NCI-H128 (cell line): Measurements from ENCODE around the gene SYP.

ENCODE experiments used
- DNase-seq: peaks from one replicate; lab custom pipeline; 2025; ENCODE audit not compliant: unreplicated experiment; lab: John Stamatoyannopoulos, UW

SYP gene

DNA sequence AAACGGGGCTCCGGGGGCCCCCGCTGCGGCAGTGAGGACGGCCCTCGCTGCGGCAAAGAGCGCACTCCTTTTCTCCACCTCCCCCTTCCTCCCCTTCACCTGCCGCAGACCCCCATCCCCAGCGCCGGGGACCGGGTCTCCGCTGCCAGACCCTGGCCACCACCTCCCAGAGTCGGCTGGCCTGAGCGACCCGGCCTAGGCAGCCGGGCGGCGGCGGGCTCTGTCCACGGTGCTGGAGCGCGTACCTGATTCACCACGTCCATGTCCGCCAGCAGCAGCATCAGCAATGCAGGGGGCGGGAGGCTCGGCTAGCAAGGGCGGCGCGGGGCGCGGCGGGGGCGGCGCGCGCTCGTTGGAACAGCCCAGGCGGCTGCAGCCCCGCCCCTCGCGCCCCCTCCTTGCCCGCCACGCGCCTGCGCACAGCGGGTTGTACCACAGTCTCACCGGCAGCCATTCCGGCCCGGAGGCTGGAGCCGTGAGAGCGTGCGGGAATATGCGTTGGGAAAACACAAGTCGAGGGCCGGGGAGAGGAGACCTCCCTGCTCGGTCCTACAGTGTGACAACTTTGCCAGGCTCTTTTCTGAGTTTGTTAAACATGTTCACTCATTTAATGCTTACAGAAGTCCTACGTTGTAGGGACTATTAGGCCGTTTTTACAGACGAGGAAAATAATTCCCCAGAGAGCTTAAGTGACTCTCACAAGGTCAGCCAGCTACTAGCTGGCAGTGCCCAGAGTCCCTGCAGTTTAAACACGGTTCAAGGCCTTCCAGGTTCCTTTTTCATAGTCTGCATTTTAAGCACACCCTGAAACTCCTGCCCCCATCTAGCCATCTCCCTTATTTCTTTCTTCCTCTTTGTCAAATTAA lies at the start of gene SYP:
Gene SYP (minus strand): TSS at position 288 of the 866 bp plus-strand sequence. CDS start 7 bp downstream, at position 281.
- peak; percentile 70 for DNase-seq

DNA sequence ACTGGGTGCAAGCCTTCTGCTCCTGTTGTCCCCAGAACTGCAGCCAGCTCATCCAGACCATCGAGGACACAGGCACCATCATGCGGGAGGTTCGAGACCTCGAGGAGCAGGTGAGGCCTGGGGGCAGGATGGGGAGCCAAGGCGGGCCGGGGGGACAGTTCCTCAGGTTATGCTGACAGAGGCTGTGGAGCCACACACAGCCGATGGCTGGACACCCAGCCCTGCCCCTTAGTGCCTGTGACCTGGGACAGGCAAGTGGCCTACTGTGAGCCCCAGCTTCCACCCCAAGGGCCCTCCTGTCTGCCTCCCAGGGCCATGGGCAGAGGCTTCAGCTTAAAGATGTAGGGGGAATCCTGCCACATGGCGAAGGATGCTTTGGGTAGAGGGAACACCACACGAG lies 49.6 kb upstream of the SYP start:
- DNase-seq = no peak

DNA sequence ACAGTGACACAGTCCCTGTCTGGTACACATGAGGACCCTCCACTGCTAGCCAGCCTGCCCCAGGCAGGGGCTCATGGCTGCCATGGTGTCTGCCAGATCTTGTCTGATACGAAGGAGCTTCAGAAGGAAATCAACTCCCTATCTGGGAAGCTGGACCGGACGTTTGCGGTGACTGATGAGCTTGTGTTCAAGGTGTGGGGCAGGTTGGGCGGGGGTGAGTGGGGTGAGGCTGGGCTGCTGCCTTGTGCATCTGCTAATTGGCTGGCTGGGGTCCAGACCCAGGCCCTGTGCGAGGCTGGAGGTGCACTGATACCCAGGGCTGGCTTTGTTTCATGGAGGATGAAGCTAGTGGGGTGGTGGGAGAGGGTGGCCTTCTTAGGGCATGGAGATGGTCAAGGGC lies 49.1 kb upstream of the SYP start:
- no peak for DNase-seq

DNA sequence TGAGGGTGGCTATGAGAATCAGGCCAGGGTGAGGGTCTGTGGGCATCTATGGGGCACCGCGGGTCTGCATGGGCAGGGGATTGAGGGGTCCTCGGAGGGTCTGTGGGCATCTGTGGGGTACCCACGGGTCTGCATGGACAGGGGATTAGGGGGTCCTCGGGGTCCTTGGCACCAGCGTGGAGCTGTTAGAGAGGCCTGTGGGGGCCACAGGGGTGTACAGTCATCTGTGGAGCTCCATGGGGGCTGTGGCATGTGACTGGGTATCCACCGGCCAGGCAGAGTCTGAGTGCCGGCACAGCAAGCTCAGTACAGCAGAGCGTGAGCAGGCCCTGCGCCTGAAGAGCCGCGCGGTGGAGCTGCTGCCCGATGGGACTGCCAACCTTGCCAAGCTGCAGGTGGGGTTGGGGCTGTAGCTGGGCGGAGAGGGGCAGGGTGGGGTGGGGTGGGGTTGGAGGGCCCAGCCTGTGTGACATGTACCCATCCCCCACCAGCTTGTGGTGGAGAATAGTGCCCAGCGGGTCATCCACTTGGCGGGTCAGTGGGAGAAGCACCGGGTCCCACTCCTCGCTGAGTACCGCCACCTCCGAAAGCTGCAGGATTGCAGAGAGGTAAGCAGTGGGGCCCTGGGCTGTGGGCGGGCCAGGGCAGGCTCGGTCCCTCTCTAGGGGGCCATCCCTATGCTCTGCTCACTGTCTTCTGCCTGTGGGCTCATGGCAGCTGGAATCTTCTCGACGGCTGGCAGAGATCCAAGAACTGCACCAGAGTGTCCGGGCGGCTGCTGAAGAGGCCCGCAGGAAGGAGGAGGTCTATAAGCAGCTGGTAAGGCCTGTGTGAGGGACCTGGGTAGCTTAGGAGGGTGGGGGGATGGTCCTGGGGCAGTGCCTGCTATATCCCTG lies 48.2 kb upstream of the SYP start:
- no peak for DNase-seq

DNA sequence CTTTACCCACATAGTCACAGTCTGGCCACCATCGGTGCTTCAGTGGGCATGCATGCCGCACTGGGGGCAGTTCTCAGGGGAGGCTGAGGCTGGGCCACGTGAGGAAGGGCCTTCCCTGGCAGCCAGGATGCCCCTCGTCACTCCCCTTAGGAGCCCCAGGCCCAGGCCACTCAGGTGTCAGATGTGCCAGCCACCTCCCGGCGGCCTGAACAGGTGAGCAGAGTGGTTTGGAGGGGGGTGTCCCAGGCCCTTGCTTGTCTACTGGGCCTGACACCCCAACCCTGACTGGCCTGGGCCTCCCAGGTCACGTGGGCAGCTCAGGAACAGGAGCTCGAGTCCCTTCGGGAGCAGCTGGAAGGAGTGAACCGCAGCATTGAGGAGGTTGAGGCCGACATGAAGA lies 47.4 kb upstream of the SYP start:
- DNase-seq = no peak

DNA sequence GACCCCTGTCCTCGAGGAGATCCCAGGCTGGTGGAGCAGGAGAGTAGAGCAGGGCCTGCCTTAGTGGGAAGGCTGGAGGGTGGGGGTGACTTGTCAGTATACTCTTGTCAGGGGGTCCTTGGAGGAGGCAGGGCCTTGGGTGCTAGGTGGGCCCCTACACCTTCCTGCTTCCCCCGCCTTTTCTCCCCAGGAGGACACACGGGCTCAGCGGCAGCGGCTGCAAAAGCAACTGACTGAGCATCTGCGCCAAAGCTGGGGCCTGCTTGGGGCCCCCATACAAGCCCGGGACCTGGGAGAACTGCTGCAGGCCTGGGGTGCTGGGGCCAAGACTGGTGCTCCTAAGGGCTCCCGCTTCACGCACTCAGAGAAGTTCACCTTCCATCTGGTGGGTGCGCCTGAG lies 46.5 kb upstream of the SYP start:
- no peak for DNase-seq

DNA sequence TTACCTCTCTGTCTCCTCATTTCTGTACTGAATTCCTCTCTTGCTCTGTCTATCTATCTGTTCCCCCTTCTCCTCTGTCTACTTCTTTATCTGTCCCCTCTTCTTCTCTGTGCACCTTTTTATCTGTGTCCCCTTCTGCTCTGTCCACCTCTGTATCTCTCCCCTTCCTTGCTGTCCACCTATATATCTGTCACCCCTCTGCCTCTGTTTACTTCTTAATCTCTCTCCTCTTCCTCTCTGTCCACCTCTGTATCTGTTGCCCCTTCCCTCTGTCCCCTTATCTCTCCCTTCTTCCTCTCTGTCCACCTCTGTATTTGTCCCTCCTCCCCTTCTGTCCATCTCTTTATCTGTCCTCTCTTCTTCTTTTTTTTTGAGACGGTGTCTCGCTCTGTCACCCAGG lies 44.2 kb upstream of the SYP start:
- no peak for DNase-seq

DNA sequence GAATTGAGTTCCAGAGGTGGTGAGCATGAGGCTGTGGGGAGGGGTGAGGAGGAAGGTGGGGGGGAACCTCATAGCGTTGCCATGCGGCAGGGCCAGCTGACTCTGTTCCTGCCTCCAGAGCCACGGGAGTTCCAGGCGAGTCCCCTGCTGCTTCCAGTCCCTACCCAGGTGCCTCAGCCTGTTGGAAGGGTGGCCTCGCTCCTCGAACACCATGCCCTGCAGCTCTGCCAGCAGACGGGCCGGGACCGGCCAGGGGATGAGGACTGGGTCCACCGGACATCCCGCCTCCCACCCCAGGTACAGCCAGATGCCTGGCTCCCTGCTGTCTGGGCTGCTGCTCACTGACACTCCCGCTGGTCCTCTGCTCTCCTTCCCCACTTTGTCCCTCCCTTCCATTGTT lies 43.2 kb upstream of the SYP start:
- DNase-seq = no peak

DNA sequence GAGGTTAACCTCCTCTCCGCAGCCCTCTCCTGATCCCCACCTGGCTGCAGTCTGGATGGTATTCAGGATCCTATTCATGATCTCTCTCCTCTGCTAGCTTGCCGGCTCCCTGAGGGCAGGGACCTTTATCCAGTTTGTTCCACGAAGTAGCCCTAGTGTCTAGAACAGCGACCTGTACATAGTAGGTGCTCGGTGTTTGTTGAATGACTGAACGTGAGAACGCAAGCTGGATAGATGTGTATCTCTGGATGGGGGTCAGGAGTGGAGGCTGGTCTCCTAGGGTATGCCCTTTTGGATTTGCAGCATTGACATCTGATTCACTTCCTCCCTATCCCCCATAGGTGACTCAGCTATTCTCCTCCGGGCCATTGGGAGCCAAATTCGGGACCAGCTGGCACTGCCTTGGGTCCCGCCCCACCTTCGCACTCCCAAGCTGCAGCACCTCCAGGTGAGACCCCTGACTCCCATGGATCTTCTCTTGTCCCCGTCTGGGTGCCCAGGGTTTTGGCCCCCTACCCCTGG lies 42.6 kb upstream of the SYP start:
- no peak for DNase-seq

DNA sequence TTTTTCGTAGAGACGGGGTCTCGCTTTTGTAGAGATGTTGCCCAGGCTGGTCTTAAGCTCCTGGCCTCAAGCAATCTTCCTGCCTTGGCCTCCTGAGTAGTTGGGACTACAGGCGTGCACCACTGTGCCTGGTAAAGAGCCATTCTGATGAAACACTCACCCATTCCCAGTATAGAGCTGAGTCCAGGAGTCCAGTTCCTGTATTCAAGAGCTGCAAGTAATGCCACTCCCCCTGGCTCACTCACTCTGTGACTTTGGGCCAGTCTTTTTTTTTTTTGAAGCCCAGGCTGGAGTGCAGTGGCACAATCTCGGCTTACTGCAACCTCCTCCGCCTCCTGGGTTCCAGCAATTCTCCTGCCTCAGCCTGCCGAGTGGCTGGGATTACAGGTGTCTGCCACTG lies 38.7 kb upstream of the SYP start:
- DNase-seq = no peak

DNA sequence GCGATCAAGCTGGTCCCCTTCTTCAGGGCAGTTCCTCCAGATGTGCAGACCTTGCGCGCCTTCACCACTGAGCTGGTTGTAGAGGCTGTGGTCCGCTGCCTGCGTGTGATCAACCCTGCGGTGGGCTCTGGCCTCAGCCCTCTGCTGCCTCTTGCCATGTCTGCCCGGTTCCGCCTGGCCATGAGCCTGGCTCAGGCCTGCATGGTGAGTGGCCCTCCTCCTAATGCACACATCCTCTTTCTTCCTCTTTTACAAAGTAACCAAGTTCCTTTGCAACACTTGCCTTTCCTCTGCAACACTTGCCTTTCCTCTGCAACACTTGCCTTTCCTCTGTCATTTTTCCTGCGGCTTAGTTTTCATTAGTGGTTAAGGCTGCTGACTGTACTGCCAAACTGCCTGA lies 37.1 kb upstream of the SYP start:
- no peak for DNase-seq

DNA sequence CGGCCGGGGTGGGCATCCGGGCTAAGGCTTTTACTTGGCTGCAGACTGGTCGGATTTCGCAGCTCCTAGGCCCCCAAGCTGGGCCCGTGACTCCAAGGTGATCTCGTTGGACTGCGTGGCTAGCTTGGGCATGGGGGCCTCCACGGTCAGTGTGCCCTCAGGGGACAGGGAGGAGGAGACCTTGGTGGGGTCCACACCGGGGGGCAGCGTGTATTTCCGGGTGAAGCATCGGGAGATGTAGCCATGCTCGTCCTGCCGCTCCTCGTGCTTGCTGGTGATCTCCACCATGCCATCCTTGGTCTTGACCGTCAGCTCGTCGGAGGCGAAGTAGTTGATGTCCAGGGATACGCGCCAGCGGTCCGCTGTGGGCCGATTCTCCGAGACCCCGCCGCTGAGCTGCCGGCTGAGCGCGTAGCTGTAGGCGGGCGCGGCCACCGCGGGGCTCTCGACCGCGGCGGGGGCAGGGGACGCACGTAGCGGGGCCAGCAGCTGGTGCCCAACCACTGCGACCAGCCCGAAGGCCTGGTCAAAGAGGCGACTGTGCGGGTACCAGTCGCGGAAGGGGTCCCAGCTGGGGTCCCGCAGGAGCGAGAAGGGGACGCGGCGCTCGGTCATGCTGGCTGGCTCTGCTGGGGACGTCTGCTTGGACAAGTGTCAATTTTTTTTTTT lies 34.0 kb upstream of the SYP start:
- DNase-seq = no peak

DNA sequence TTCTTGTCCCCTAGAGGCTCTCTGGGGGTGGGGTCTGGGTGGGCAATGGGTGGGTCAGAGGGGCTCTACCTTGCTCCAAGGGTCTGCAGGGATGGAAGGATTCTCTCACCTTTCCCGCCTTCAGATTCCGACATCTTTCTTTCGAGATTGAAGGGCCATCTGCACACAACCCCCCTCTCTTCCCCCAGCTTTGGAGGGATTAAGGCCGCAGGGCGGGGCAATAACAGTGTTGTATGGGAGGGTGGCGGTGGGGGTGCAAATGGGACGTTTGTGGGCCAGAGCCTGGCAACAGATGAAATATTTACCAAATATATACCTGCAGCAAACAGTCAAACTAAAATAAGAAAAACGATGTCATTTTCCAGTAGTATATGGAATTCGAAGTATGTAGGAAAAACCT lies 33.2 kb upstream of the SYP start, which contains the start of gene CACNA1F:
Gene CACNA1F (minus strand): TSS at position 165 of the 400 bp plus-strand sequence. CDS start 31 bp downstream, at position 134.
- no peak for DNase-seq

DNA sequence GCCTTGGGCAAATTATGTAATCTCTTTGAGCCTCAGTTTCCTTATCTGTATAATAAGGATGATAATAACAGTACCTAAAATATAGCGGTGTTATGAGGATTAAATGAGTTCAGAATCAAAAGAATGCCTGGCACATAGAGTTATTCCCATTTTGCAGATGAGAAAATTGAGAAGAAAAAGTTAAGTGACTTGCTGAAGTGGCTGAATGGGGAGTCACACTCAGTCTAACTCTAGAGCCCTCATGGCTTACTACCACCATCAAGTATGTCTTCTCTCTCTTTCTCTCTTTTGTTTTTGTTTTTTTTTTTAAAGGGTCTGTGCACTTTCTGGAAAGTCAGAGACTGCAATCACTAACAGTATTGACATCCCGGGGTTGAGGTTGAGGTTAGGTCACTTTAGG lies 32.5 kb upstream of the SYP start:
- DNase-seq = no peak

DNA sequence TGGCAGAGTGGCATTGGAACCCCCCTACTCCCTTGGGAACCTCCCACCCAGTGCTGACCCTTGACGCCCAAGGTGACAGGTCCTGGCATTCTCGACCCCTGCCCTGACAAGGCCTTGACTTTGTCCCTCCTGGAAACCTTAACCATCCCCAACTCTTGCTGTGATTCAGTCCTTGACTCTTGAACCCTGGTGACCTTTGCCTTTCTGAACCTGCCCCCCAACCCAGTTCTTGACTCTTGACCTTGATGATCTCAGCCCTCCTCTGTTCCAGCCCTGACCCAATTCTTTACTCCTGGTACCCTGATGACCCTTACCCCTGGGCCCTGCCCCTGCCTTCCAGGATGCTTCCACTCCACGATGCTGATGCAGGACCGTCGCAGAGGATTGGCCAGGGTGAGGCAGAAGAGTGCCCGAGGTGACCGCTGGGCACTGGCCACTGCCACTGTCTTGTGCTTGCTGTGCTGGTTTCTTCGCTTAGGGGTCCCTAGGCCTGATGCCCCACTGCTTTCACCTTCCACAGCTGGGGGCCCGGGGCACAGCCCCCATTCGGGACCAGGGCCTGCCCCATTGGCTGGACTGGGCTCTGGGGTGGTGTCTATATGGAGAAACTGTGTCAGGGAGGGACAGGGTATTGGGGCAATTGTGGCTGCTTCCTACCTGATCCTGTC lies 31.5 kb upstream of the SYP start:
- DNase-seq = no peak

DNA sequence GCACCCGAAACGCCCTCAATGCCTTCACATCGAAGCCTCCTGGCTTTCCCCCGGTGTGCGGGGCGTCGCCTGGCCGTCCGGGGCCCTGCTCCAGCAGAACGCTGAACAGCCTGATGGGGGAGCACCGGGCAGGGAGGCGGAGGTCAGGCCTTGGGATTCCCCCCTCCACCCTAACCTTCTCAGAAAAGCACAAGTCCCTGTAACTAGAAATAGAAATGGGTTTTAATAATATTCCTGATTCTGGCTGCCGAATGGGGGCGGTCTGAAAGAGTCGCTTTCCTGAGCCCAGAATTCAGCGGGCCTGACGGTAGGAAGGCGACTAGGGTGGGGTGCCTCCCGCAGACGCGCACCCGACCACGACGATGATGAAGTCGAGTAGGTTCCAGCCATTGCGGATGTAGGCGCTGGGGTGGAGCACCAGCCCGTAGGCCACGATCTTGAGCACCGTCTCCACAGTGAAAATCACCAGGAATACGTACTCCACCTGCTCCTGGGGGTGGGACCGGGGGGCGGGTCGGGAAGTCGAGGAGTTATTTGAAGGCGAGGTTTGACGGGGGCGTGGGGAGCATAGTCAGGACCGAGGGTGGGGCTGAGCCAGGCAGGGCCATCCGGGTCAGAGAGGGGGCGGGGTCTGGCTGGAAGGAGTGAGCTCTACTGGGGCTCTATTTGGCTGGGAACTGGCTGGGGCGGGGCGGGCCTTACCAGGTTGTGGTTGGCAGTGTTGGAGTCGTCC lies 30.7 kb upstream of the SYP start:
- DNase-seq = peak; percentile 23

DNA sequence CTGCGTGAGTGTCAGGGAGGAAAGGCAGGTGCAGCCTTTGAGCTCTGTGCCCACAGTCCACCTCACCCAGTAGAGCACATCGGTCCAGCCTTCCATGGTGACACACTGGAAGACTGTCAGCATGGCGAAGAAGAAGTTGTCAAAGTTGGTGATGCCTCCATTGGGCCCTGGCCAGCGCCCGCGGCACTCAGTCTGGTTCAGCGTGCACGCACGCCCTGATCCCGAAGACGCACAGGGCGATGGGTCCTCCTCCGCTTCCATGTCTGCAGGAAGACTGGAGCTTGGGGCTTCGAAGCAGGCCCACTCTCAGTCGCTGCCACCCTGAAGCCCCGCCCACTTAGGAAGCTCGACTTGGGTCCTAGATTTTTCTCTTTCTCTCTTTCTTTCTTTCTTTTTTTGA lies 28.2 kb upstream of the SYP start:
- DNase-seq = no peak

DNA sequence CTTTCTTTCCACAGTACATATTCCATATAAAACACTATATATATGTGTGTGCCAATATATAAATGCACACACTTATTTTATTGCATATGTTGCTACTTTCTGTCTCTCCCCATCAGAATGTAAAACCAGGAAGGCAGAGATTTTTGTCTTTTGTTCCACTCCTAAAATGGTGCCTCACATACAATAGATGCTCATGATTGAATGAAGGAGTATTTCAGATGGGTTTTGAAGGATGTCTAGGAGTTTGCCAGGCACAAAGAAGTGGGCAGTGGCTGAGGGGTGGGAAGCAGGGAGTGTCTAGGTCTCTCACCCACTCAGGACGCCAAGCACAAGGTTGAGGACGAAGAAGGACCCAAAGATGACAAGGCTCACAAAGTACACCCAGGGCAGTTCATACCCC lies 27.7 kb upstream of the SYP start:
- no peak for DNase-seq

DNA sequence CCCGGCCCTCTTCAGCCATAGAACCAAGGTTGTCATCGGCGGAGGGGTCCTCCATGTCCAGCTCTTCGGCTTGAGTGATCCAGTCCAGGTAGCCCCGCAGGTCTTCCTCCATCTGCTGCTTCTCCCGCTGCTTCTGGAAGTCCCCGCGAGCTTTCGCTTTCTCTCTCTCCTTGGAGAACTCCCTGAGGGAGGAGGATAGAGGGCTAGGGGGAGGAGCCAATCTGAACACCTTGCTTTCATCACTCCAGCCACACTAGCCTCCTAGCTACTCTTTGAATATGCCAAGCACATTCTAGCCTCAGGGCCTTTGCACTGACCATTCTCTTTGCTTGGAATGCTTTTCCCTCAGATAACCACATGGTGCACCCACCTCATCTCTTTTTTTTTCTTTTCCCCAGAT lies 27.0 kb upstream of the SYP start:
- DNase-seq = no peak

DNA sequence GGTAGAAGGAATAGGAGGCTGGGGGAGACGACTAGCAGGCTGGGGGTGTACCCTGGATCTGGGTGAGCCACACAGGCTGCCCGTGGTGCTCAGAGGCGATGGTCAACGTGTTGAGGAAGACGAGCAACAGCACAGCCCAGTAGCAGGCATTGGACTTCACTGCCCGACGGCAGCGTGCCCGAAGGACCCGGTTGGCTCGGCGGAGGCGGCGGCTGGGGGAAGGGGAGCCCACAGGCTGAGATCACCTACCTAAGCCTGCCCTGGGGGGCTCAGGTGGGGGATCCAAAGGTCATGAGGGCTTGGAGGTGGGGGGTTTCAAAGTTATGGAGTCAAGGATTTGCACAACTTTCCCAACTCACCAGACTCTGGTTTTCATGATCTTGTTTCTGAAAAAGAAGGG lies 25.9 kb upstream of the SYP start:
- DNase-seq = no peak
